HL-60 (cell line): ENCODE data around the gene NHERF2.

Experiments
- TF ChIP-seq, protein P1 (sequence below): IDR thresholded peaks from one replicate; pipeline ENCODE4 v1.5.1; 2011; ENCODE audit warnings: low read length, control low read depth, inconsistent platforms; ENCODE audit not compliant: insufficient read depth
- TF ChIP-seq, protein P2 (sequence below): IDR thresholded peaks from 2 replicates; pipeline ENCODE4 v1.6.1; 2012; ENCODE audit warnings: low read depth; ENCODE audit not compliant: insufficient replicate concordance

DNA sequence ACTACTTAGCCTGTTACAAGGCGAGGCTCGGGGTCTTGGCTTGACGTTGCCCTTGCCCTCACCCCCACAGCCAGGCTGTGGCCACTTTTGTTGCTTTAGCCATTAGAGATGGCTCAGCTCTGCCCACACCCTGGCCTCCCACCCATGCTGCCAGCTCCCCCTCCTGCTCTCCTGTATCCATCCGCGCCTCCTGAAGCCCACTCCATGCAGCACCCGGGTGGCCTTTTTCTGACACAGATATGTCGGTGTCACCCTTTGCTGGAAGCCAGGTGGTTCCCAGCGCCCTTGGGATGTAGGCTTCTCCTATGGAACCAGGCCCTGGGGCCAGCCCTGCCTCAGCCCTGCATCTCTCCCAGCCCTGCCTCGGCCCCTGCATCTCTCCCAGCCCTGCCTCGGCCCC lies 30.7 kb downstream of the NHERF2 start:
- TF ChIP-seq, protein P1, sequence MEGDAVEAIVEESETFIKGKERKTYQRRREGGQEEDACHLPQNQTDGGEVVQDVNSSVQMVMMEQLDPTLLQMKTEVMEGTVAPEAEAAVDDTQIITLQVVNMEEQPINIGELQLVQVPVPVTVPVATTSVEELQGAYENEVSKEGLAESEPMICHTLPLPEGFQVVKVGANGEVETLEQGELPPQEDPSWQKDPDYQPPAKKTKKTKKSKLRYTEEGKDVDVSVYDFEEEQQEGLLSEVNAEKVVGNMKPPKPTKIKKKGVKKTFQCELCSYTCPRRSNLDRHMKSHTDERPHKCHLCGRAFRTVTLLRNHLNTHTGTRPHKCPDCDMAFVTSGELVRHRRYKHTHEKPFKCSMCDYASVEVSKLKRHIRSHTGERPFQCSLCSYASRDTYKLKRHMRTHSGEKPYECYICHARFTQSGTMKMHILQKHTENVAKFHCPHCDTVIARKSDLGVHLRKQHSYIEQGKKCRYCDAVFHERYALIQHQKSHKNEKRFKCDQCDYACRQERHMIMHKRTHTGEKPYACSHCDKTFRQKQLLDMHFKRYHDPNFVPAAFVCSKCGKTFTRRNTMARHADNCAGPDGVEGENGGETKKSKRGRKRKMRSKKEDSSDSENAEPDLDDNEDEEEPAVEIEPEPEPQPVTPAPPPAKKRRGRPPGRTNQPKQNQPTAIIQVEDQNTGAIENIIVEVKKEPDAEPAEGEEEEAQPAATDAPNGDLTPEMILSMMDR: no peak
- TF ChIP-seq, protein P2, sequence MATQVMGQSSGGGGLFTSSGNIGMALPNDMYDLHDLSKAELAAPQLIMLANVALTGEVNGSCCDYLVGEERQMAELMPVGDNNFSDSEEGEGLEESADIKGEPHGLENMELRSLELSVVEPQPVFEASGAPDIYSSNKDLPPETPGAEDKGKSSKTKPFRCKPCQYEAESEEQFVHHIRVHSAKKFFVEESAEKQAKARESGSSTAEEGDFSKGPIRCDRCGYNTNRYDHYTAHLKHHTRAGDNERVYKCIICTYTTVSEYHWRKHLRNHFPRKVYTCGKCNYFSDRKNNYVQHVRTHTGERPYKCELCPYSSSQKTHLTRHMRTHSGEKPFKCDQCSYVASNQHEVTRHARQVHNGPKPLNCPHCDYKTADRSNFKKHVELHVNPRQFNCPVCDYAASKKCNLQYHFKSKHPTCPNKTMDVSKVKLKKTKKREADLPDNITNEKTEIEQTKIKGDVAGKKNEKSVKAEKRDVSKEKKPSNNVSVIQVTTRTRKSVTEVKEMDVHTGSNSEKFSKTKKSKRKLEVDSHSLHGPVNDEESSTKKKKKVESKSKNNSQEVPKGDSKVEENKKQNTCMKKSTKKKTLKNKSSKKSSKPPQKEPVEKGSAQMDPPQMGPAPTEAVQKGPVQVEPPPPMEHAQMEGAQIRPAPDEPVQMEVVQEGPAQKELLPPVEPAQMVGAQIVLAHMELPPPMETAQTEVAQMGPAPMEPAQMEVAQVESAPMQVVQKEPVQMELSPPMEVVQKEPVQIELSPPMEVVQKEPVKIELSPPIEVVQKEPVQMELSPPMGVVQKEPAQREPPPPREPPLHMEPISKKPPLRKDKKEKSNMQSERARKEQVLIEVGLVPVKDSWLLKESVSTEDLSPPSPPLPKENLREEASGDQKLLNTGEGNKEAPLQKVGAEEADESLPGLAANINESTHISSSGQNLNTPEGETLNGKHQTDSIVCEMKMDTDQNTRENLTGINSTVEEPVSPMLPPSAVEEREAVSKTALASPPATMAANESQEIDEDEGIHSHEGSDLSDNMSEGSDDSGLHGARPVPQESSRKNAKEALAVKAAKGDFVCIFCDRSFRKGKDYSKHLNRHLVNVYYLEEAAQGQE: no peak
